Adrenal gland (tissue), 5 donors: ENCODE data around the gene RAB33A.

Experiments
- POLR2A ChIP-seq, 2 donors: fragments of 450-650 bp; IDR thresholded peaks; one replicate each; pipeline ENCODE4 v1.6.1; 2017; ENCODE audit warnings: antibody characterized with exemption in 2 of 2, mild to moderate bottlenecking in 2 of 2, moderate library complexity in 1 of 2
- TF ChIP-seq, protein P1 (sequence below), 6 experiments: fragments of 450-650 bp in 4 of 6; fragments of 200-600 bp in 2 of 6; sonication (generic) in 1 of 6; IDR thresholded peaks; 1 replicate in 5 of 6; 2 replicates in 1 of 6; pipeline versions ENCODE4 v1.5.1 to v1.8.0; 2016 to 2021; ENCODE audit warnings: antibody characterized with exemption in 6 of 6, mild to moderate bottlenecking in 2 of 6, moderate library complexity in 1 of 6
- donor health status: DM: no; HTN: no; CAD: no.

- TF ChIP-seq, protein P1, sequence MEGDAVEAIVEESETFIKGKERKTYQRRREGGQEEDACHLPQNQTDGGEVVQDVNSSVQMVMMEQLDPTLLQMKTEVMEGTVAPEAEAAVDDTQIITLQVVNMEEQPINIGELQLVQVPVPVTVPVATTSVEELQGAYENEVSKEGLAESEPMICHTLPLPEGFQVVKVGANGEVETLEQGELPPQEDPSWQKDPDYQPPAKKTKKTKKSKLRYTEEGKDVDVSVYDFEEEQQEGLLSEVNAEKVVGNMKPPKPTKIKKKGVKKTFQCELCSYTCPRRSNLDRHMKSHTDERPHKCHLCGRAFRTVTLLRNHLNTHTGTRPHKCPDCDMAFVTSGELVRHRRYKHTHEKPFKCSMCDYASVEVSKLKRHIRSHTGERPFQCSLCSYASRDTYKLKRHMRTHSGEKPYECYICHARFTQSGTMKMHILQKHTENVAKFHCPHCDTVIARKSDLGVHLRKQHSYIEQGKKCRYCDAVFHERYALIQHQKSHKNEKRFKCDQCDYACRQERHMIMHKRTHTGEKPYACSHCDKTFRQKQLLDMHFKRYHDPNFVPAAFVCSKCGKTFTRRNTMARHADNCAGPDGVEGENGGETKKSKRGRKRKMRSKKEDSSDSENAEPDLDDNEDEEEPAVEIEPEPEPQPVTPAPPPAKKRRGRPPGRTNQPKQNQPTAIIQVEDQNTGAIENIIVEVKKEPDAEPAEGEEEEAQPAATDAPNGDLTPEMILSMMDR (IDR thresholded peaks at IDR 0.05), result no peak
- TF ChIP-seq POLR2A (IDR thresholded peaks at IDR 0.05), result no peak
Measured at GRCh38 chrX:130155564-130155963, 16.2 kb upstream of the RAB33A start.
